Activated CD8-positive, alpha-beta memory T cell treated with anti-CD3 and anti-CD28 coated beads, Interleukin-2, amount 50 U/mL, for 4 hours (primary cell): ENCODE measurements around the gene TNFSF8.
A peak's percentile ranks its signal among the peaks of the same experiment; 100 is the strongest.

Experiments
- DNase-seq: peaks from one replicate; pipeline ENCODE4 v3.0.0-alpha.2; 2020

Gene TNFSF8

DNA sequence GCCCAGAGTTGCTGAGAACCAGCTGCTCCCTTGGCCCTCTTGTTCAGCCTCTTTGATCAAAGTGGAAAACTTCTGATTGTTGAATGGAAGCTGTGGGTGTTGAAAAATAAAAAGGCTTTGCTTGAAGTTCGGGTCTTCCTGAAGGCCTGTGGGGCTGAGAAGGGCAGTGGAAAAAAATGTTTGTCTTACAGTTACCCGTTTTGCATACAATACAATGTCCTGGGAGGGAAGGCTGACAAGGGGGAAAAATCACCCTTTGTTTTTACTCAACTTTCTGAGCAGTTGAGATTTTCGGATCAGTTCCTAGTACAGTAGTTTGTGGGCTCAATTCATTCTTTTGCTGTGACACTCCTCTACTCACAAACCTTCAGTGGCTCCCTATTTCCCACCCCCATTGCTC lies 2.1 kb upstream of the TNFSF8 start:
- no peak for DNase-seq

DNA sequence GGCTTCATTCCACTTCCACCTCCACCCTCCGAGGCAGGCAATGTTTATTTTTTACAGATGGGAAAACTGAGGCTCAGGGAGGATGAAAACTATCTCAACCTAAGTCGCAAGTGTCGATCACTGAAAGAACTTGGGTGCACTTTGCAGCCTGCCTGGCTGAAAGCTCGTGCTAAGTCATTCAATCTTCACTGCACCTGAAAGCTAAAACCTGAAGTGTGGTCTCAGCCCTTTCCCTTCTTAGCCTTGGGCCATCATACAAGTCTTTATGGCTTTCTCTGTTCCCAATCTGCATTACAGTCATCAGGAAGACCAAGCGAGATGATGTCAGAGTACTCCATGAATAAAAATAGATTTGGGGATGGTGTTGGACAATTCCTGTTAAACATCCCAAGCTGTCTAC lies 1.0 kb upstream of the TNFSF8 start:
- DNase-seq, result no peak

DNA sequence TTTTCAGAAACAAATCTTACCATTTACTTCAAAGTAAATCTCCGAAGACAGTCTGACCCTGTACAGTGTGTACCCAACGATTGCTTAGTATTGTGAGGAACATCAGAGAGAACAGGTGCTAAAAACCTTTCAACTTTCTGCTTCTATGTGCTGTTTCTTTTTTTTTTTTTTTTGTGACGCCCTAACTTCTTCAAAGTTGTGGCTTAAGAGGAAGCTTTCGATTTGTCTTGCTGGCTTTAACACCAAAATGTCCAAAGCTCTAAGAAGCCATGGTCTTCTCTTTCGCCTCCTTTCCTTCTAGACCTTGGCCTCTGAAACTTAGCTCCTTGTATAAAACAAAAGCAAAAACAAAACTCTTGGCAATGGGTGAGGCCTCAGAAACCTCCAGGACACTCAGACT lies 1.2 kb downstream of the TNFSF8 start:
- no peak for DNase-seq

DNA sequence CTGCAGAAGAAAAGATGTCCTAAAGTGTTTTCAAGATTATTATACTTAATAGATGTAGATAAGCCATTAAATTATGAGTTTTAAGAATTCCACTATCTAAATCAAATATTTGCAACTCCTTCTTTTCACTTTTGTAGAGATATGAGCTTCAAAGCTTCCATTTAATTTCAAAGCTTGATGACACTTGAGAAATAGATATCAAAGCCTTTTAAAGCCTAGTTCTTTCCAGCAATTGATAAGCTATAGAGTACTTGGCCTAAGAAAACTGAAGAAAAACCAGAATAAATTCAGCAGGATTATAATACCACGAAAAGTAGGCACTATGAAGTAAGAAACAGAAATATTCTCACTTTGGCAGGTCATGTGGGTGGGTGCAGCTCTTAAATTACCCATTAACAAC lies 1.7 kb downstream of the TNFSF8 start:
- DNase-seq, result no peak

DNA sequence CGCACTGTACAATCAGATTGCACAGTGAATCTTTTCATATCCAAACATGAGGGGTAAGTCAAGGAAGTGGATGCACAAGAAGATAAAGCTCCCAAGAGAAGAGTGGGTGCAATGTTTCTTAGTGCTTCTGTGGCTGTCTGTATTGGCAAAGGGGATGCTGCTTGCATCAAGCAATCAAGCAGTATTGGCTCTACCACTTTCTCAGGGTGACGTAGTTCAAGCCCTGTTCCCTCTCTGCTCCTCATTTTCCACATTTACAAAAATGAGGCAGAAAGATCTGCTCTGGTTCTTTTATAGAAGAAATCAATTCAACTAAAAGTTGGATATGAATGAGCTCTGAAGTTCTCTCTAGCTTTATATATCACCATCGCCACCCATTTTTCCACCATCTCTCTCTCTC lies 2.3 kb downstream of the TNFSF8 start:
- no peak for DNase-seq

DNA sequence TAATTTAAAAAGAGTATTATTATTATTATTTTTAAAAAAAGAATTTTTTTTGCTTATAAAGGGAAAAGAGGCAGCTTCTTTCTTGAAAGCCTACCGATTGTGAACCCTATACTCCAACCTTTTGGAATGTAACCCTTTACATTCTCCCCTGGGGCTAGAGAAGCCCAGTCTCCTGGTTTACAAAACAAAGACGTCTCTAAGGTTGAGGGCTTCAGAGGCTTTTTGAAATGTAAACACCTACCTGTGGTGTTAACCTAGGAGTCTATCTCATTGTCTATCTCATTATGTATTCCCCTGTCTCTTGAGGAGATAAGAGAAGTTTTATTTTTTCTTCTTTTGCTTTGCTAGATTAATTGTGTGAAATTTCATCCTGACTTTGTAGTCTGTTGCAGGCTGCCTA lies 4.7 kb downstream of the TNFSF8 start:
- no peak for DNase-seq

DNA sequence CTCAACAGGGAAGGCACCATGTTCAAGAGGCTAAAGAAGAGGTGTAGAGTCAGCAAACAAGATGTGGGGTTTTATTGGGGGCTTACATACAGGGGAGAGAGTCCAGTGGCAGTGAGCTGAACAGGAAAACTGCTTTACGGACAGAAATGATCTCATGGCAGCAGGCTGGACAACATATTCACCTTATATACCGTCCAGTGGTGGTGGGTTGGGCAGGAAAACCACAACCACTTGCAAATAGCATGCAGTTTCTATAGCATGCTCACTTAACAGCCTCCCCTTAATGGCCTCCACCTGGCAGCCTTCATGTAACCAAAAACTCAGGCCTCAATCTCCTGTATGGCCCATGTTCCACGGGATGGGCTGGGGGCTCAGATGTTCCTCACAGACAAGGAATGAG lies 5.4 kb downstream of the TNFSF8 start:
- no peak for DNase-seq

DNA sequence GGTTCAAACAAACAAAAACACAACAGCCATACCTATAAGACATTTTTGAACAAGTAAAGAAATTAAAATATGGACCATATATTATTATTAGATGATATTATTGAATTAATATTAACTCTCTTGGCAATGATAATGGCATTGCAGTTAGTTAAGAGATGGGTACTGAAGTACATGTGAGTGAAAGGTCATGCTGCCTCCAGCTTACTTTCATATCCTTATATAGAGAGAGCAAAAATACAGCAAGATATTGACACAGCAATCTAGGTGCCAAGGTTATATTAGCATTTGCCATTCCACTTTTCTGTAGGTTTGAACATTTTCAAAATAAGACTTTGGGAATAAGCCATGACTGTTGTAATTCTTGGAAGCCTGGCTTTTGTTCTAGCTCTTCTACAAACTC lies 6.1 kb downstream of the TNFSF8 start:
- DNase-seq, result no peak

DNA sequence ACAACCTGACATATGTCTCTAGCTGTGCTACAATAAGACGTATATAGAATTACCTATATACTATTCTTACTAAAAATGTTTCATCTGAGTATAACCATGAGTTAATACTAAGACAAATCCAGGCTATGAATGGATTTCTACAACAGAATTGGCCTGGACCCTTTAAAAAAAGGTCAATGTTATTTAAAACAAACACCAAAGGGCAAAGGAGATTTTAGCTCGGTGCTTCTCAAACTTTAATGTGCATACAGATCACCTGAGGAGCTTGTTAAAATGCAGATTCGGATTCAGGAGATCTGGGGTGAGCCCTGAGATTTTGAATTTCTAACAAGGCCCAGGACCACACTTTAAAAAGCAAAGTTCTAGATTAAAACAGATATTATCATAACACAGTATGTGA lies 6.5 kb downstream of the TNFSF8 start:
- no peak for DNase-seq

DNA sequence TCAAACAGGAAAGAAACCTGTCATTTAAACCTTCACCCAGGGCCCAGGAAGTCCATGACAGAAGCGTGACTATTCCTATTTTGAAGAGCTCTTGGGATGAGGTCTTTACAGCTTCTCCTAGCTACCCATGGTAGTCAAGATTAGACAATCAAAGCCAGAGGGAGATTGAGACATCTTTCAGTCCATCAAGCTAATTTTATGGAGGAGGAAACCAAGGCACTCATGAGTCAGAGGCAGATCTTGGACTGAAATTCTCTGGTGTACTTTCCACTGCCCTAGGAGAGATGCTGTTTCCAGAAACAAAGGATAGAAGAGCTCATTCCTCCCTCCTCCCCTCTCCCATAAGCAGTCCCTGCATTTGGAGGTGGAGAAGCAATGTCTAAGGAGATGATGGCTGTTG lies 9.2 kb downstream of the TNFSF8 start:
- DNase-seq, result no peak

DNA sequence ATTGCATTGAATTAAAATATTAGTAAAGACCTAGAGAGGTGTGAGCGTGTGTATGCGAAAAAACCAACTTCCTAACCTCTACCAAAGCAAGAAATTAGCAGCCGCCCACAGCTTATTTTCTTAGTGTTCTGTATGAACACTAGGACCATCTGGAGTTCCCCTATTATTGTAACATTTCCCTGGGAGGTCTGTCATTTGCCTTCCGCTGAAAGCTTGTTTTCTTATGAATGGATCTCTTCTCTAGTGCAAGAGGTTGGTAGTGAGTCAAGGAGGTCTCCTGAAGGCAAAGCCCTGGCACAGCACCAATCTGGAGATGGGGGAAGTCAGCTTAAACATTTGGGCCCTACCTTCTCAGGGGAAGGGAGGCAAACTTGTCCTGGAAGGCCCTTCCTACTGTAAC lies 10.8 kb downstream of the TNFSF8 start:
- DNase-seq, result no peak

DNA sequence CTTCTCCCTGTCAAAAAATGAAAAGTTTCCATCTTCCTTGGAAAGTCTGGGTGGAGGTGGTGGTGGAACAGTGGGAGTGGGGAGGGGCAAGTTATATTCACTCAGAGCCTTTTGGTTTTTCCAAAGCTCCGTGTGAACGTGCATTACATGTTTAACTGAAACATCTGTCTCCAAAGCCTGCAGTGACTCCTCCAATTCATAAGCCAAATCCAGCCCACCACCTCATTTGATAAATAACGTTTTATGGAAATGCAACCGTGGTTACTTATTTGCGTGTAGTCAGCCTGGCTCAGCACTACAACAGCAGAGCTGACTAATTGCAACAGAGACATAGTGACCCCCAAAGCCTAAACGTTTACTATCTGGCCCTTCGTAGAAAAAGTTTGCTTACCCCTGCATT lies 13.9 kb downstream of the TNFSF8 start:
- DNase-seq, result no peak

DNA sequence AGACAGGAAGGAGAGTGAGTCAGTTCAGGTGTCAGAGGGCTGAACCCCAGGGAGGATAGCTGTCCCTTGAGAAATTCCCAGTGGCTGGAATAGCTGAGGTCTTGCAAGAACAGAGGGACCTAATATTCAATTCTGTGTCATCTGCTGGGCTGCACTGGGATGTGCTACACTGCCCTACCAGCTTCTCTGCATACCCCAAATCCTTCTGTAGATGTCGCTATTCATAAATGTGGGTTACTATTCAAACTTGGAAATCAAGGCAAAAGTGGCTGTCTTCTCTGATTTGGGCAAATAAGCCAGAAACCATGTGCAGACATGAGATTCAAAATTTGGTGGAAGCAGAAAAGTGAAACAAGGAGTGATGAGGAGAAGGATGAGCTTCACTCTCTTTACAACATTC lies 16.3 kb downstream of the TNFSF8 start:
- no peak for DNase-seq

DNA sequence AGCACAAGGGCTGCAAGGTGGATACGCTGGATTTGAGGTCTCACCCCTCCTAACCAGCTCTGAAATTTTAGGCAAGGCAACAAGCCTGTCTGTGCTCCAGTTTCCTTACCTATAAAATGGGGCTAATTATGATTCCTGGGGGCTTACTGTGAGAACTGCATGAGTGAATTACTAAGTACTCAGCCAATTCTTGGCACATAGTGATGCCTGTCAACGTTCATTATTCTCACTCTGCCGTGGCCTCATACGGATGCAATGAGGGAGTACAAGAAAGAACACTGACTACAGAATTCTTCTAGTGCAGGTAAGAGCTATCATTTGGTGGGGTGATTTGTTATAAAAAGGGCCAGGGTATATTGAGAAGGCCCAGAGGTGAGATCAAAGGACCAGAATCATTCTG lies 16.7 kb downstream of the TNFSF8 start:
- no peak for DNase-seq

DNA sequence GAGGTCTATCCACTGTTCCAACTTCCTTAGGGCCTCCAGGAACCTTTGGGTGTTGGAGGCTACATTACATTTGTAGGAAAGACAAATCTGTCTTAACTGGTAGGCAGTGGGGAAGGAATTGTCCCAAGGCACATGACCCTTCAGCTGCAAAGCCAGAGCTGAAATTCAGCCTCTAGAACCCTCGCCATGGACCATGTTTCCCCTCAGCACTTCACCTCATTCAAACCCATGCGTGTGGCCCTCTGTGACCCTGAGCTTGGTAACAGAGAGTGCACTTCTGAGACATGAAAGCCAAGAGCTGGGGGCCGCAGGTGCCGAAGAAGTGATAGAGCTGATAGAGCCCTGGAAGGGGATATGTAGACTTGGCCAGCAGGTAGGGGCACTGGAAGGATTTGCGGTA lies 17.2 kb downstream of the TNFSF8 start:
- DNase-seq, result no peak

DNA sequence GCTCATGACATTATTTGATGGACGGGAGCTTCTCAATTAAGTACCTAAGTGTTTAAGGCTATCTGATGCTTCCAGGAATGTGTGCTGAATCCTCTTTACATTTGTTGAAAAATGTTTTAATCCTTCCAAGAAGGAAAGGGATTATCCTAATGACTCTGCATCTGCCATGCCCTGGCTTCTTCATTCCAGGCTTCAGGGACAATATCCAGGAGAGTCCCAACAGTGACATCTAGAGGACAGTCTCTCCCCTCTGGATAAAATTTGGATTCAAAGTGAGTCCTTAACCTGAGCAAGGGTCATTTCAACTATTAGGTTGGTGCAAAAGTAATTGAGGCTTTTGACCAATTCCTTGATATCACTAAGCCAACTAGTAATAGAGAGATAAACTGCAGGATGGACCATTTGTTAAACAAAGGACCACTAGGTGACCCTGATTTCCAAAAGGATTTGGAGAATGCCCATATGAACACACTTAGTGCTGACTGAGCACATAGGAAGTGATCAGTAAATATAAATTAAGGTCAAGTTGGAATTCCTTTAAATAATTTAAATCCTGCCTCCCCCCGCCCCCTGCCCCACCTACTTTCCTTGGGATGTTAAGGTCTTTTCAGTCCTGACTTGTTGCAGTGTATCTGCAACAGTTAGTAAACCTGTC lies 19.1 kb downstream of the TNFSF8 start:
- no peak for DNase-seq

DNA sequence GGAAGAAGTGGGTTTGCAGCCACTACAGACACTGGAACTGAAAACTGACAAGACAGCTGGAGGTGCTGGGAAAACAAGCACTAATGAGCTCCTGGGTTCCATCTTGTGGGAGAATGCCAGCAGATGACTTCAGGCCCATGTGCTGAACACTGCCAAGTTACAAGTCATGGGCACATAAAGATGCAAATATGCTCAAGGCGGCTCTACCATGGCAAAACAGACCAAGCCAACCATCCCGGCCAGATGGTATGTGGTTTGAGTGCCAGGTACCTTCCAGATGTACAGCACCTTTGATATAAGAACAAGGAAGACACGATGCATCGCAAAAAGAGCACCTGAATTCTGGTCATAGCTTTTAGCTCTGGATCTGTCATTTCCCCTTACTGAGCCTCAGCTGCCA lies 19.9 kb downstream of the TNFSF8 start:
- no peak for DNase-seq

DNA sequence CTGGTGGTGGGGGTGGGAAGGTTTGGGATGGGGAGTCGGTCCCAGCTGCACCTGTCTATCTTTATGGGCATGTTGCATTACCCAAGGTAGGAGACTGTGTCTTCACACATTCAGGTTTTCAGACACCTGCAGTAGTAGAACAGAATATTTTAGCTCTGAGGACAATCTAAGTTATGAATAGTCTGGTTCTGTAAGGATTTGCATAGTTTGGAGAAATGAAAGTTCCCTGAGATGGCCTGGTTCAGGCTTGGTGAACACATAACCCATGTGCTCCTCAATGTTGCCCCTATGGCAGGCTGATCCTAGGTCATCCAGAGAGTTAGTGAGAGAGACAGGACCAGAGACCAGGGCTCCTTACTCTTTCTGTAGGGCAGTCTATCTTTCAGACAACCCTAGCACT lies 20.7 kb downstream of the TNFSF8 start:
- DNase-seq, result no peak

DNA sequence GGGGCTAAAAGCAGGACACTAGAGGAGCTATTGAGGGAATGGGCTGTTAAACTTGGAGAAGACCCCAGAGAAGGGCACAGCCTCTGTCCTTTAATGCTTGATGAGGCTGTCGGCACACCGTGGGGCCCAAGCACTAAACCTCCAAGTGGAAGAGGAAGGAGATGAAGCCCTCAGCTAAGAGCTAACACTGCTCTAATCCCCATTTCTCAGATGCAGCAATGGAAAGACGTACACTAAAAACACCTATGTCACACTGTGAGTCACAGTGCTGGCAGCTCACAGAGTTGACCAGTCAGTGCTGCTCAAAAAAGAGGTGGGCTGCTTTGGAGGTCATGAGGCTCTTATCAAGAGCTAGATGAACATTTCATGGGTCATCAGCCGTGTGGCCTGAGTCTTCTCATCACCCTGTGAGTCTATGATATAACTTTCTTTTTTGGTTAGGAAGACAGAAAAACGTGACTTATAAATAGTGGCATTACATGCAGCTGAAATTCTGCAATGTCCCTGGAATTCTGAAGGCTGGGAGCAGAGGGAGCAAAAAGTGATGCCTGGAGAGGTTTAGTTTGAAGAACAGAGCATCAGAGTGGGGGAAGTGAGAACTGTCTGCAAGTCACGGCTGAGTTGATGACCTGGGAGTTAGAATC lies 21.5 kb downstream of the TNFSF8 start:
- no peak for DNase-seq

DNA sequence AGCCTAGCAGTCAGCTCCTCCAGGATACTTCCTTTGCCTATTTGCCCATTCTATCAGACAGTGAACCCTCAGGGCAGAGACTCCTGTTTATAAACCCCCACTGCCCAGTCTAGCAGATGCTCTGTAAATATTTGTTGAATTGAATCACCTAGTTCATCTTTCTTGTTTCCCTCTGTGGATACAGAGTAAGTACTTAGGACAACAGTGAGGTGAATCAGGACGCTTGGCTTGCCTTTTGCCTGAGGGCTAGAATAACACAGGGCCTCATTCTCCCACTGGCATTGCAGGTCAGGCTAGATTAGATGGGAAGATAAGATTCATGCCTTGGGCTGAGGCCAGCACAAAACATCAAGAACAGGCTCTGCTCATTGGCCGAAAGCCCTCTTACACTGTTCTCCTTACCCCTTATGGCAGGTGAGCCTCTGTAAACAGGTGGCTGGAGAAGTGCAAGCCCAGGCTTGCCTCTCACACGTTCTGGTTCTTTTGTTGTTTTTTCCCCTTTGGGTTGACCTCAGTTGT lies 22.2 kb downstream of the TNFSF8 start:
- no peak for DNase-seq

DNA sequence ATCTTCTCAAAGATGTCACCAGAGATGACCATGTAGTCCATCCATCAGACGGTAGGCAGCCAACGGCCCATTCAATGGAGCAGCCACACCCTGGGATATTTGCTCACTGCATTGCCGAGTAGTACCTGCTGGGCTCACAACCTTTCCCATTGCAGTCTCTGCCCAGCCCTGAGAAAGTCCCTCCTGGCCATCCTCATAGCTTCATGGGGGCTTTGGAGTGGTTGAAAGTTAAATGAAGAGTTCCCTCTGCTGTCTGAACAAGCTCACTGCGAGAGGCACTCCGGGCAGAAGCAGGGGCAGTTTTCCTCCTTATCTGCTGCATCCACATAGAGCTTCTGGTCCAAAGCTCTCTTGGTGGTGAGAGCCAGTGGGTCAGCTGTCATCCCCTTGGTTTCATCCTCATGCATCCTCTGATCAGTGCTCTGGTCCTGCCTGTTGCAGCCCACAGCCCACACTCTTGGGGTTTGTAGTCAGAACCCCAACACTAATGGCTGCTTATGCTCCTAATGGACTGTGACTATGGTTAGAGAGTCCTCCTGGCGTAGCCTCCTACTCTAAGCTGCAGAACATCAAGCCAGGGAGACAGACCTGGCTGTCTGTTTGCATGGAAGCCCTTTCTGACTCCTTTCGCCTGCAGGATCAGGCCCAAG lies 23.3 kb downstream of the TNFSF8 start:
- DNase-seq, result peak; percentile 29

DNA sequence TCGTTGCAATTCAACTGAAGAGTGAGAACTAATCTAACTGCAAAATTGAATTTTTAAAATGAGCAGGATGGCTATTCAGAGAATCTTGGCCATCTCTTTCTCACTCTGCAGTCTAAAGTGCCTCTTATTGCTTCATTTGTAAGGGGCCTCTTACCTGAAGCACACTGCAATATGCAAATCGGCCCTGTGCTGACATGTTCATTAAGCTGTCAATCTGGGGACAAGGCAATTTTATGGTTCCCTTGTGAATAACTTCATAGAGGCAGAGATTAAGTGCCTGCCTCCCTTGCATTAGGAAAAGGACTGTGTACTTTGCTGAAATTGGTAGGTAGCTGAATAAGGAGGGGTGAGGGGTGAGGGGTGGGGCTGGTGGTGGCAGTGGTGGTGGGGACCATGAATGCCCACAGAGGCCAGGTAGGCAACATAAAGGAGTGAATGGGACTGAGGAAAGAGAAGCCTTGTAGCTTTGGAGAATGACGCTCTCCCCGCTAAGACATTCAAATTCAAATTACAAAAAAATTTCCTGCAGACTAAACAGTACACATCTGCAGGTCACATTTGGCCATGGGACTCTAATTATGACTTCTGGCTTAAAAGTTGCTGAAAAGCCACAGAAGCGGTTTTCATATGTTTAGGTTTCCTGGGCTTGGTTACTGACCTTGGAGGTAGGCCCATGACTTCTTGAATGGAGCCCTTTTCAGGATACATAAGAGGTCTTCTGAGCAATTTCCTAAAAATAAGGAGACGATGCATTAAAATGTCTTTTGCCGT lies 25.0 kb downstream of the TNFSF8 start:
- DNase-seq, result no peak

DNA sequence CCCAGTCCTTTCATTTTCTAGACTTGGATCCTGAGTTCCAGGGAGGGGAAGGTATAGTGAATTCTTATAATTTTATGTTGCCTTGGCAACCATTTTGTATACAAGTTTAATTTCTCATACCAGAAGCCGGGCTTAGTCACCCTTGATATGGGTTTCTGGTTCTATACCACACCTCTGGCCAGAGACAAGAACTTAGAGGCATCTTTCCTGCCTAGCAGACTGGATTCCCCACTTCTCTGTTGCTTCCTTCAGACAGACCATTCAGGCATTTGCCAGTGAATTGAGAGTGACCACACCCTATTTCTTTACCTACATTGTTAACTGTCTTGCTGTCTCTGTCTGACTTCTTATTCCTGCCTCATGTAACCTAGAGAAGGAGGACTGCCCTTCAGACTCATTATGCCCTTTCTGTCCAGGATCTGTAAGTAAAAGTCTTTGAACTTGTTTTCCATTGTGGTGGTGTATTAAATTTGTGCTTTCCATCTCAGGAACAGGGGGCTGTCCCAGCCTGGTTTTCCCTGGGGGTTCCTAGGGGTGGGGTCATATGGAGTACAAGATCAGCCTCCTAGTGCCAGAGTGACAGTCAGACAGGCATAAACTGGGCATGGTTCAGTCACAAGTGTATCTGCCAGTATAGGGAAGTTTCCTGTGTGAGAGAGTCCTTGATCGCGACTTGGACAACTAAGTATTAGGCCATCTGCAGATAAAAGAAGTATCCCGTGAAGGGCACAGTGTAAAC lies 27.4 kb downstream of the TNFSF8 start:
- no peak for DNase-seq
